ENCODE data around the gene GRM1.

GRM1 gene

DNA sequence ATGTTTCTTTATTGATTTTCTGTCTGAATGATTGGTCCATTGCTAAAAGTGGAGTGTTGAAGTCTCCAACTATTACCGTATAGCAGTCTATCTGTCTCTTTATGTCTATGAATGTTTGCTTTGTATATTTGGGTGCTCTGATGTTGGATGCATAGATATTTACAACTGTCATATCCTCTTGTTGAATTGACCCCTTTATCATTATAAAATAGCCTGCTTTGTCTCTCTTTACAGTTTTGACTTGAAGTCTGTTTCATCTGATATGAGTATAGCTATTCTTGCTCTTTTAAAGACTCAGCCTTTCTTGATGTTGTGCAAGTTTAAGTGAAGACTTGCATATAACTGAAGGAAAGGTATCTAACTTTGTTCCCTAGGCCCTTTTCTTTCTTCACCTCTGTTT lies 341.0 kb downstream of the GRM1 start:
- no peak for DNase-seq (ENCODE audit: low spot score)

DNA sequence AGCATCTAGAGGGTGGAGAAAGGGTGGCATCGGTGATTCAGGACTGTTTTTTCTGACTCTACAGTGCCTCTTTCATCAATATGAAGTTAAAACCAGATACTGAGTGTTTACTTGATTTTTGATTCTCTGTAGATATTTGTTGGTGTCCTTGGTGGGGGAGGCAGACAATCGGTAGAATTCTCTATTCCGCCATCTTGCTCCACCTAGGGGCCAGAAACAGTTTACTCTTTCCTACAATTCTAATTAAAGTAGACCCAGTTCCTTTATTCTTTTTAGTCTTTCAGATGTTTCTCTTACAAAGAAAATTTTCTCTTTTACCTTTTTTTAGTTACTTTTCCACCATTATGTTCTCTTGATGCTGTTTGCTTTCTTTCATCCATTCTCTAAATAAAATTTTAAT lies 352.6 kb downstream of the GRM1 start:
- no peak for DNase-seq (ENCODE audit: low spot score)

DNA sequence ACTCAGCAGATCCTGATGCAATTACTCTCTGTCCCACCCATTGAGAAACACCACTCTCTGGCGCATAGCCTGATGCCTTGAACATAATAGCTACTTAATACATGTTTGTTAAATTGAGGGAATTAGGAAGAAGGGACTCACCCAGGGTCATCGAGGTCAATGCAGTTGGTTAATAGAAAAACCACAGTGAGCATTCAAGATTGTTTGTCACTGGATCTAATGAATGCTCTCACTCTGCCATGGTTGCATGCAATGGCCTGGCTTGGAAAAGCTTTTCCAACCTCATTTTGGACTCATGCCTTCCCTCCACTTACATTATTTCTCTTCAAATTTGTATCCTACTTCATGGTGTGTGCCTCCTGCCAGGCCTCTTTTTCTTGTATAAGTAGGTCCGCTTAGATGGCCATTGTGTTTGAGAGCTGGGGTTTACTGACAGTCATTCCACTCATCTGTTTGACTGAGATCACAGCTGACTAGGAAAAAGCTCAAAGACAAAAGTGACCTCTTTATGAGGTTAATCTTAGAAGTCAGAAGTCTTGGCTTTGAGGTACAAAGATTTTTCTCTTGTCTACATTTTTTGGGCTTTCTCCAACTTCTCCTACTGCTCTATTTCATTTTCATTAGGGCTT lies 360.0 kb downstream of the GRM1 start:
- DNase-seq (ENCODE audit: low spot score): no peak

DNA sequence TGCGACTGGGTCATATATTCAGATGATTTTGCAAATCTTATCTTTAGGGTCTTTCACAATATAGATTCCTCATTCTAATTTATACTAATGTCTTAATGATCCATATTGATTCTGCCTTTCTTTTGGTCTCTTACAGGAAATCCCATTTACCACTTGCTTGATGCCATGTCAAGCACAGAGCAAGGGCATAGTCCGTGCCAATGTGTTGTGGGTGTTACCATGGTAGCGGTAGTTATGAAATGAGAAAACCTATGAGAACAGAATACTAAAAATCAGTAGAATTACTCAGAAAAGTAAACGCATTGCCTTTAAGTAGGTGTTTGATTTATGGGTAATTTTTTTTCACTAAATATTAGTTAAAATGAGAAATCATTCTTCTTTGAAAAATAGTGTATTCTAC lies 360.9 kb downstream of the GRM1 start:
- DNase-seq (ENCODE audit: low spot score): no peak

DNA sequence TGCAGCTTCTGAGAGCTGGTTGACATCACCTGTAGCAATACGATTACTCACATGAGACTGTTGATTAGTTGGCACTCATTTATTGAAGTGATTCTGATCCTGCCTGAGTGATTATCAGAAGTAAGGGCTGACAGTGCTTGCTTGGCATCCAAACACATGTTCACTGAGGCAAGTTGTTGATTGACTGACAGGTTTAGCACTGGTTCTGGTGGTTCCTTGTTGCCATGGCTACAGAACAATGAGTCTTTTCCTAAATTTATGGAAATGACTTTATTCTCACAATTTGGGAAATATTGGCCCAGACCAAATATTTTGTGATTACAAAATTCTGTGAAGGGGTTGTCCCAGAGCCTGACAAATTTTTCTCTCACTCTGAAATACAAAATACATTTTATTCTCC lies 368.8 kb downstream of the GRM1 start:
- no peak for DNase-seq (ENCODE audit: low spot score)

DNA sequence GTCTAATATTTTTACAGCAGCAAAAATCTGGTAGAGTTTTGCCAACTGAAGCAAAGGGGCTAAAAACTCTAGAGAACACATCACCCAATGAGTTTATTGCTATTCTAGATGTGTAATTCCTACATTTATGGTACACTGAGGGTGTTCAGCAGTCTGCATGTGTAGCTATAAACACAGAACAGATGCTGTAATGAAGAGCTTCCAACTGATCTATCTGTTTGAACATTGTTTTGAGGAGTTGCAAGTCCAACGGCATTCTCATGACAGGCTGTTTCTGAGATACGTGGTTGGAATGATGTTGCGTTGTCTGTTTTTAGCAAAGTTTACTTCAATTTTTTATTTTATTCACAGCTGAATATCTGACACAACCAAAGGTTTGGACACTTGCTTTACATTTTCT lies 373.6 kb downstream of the GRM1 start:
- DNase-seq (ENCODE audit: low spot score): no peak

DNA sequence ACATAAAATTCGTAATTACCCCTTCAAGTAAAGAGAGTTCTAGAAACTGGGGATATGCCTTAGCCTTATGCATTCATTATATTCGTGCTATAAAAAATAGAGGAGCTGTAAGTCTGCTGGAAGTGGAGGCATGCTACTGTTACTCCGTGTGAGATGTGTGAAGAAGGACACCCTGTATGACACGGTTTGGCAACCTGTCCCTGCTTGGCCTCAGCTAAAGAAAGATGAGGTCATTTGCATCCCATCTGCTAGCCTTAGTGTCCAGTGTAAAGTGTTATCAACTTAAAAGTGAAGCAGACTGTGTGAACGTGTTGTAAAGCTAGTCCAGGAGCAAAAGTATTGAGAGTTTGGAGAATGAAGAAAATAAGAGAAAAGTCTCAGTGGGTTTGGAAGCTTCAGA lies 379.7 kb downstream of the GRM1 start:
- peak; percentile 98 for DNase-seq (ENCODE audit: low spot score)

DNA sequence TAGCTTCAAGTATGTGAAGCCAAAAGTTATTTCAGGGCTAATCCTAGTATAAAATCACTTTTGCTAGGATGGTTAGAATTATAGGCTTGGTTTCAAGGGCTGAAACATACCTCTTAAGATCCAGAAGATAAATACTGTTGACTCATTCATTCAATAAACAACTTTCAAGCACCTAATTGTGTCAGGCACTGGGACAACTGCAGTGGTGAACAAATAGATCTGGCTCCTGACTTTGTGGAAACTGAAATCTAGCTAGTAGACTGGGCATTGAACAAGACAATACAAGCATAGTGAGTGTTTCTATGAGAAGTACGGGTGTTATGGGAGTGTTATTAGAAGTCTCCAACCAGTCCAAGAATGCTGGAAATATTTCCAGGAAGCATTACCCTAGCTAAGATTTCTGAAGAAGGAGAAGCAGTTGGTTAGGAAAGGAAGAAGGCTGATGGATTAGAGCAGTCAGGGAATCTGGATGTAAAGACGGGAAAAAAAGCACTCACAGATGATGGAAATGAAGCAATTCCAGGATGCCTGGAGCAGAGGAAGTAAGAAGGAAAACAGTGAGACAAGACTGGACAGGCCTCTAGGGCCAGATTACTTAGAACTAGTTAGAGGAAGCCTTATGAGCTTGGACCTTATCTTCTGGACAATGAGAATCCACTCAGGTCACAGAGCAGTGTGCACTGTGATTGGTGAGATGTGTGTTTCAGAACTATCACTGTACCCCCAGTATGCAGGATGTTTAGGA lies 382.2 kb downstream of the GRM1 start:
- DNase-seq (ENCODE audit: low spot score): no peak

DNA sequence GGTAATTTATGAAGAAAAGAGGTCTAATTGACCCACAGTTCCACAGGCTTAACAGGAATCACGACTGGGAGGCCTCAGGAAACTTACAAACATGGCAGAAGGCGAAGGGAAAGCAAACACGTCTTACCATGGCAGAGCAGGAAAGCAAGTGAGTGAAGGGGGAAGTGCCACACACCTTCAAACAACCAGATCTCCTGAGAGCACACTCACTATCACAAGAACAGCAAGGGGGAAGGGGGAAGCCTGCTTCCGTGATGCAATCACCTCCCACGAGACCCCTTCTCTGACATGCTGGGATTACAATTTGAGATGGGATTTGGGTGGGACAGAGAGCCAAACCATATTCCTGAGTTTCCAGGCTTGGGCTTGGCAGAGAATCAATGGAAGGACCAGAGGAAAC lies 390.7 kb downstream of the GRM1 start:
- no peak for DNase-seq (ENCODE audit: low spot score)

DNA sequence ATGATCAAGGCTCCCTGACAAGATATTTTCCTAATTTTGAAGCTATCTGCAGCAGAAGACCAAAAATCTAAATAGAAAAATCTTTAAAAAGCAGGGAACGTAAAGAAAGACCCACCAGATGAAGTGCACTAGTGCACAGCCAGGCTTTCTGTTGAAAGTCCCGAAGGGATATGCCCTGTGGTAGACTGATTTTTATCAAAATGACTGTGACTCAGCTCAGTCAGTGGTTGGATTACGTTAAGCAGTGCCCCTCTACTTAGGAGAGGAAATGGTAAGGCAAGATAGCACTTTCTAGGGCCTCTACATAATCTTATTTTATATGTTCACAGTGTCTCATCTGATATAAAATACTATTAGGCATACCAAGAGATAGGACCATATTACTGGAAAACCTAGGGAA lies 391.4 kb downstream of the GRM1 start:
- no peak for DNase-seq (ENCODE audit: low spot score)

DNA sequence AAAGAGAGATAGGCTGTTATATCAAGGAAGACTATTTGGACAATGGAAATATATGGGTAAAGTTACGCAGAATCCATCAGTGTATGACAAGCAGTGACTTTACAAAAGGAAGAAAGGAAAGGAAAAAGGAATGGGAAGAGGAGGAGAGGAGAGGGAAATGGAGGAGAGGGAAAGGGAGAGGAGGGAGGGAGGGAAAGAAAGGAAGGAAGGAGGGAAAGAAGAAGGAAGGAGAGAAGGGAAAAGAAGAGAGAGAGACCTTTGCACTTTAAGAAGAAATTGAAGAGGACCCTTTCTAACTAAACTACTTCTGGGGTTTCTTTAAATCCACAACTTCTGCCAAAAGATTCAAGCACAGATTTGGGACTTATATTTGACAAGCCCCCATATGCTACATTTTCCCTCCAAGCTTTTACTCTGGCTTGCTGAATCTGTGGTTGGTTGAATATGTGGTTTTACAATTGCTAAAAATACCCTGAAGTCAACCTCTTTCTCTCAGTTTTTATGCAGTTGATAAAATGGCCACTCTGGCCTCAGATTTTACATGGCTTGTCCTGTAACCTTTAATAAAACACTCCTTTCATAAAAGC lies 394.0 kb downstream of the GRM1 start:
- no peak for DNase-seq (ENCODE audit: low spot score)

DNA sequence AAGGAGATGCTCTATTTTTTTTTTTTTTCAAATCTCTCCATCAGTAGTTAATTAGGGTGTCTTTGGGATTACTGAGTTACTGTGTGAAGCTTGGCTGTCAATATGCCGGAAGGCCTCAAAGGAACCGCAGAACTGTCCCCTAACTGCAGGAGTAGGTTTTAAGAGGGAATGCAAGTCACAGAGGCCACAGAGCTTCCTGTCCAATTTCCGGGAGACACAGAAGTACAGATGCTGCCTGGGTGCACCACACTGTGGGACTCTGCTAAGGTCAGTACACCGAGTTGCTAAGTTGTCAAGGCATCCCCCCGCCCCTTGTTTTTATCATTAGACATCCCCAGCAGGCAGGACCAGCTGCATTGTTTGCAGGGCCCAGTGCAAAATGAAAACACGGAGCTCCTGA lies 394.6 kb downstream of the GRM1 start:
- no peak for DNase-seq (ENCODE audit: low spot score)

DNA sequence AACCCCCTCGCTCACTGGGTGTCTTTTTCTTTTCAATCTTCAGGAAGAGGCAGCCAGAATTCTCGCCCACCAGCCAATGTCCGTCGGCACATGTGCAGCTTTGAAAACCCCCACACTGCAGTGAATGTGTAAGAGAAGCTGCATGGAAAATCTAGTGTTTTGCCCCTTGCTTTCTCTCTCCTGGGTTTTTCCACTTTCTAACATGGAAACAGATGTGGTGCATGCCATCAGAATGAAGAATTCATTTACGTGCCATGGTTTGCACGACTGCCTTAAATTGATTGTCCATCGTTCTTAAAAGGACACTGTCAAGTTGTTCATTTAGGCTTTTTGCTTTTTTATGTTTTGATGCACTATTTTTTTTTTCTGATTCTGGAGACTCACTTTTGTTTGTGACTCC lies 397.7 kb downstream of the GRM1 start:
- no peak for DNase-seq (ENCODE audit: low spot score)

DNA sequence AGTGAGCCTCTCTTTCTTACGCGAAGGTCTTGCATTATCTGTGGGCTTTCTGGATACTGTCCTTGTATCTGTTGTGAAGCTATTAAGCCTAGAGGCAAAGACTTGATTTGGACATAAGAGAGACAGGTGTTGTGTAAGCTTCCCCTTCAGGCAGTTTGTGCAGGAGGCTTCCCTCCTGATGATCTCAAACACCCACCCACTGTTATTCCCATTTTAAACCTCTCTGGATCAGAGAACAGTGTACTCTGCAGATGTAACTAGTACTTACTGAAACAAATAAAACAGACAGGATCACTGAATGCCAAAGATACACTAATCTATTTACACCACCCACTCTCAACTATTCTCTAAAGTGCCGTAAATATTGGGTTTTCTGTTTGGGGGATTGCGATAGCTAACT lies 401.0 kb downstream of the GRM1 start:
- no peak for DNase-seq (ENCODE audit: low spot score)

DNA sequence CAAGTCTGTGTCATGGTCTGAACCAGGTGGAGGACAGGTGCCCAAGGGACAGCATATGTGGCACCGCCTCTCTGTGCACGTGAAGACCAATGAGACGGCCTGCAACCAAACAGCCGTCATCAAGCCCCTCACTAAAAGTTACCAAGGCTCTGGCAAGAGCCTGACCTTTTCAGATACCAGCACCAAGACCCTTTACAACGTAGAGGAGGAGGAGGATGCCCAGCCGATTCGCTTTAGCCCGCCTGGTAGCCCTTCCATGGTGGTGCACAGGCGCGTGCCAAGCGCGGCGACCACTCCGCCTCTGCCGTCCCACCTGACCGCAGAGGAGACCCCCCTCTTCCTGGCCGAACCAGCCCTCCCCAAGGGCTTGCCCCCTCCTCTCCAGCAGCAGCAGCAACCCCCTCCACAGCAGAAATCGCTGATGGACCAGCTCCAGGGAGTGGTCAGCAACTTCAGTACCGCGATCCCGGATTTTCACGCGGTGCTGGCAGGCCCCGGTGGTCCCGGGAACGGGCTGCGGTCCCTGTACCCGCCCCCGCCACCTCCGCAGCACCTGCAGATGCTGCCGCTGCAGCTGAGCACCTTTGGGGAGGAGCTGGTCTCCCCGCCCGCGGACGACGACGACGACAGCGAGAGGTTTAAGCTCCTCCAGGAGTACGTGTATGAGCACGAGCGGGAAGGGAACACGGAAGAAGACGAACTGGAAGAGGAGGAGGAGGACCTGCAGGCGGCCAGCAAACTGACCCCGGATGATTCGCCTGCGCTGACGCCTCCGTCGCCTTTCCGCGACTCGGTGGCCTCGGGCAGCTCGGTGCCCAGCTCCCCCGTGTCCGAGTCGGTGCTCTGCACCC lies 405.2 kb downstream of the GRM1 start:
- DNase-seq (ENCODE audit: low spot score): no peak

DNA sequence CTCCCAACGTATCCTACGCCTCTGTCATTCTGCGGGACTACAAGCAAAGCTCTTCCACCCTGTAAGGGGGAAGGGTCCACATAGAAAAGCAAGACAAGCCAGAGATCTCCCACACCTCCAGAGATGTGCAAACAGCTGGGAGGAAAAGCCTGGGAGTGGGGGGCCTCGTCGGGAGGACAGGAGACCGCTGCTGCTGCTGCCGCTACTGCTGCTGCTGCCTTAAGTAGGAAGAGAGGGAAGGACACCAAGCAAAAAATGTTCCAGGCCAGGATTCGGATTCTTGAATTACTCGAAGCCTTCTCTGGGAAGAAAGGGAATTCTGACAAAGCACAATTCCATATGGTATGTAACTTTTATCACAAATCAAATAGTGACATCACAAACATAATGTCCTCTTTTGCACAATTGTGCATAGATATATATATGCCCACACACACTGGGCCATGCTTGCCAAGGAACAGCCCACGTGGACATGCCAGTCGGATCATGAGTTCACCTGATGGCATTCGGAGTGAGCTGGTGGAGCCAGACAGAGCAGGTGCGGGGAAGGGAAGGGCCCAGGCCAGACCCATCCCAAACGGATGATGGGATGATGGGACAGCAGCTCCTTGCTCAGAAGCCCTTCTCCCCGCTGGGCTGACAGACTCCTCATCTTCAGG lies 406.0 kb downstream of the GRM1 start:
- DNase-seq (ENCODE audit: low spot score): no peak

DNA sequence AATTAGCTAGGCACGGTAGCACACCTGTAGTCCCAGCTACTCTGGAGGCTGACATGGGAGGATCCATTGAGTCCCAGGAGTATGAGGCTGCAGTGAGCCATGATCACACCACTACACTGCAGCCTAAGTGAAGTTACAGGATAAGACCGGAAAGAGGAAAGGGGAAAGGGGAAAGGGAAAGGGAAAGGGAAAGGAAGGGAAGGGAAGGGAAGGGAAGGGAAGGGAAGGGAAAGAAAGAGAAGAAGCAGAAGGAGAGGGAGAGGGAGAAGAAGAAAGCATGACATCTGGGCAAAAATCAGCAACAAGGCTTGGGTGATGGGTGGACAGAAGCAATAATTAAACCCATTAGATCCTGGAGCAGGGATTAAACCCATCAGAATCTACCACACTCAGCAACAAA lies 413.0 kb downstream of the GRM1 start:
- DNase-seq (ENCODE audit: low spot score): no peak

DNA sequence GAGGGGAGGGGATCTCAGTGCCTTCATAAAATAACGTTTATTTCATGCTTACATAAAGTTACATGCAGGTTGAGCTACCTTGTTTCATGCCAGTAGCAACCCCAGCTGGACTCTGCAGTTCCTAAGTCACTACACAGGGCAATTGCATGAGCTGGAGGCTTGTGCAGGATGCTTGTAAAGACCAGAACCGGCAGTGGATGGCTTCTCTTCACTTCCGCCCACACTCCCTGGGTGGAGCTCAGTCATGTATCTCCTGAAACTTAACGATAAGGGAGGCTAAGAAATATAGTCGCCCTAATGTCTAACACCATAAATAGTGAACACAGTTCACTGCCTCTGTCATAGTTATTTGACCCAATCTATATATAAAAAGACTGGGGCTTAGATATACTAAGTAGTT lies 415.3 kb downstream of the GRM1 start:
- no peak for DNase-seq (ENCODE audit: low spot score)

DNA sequence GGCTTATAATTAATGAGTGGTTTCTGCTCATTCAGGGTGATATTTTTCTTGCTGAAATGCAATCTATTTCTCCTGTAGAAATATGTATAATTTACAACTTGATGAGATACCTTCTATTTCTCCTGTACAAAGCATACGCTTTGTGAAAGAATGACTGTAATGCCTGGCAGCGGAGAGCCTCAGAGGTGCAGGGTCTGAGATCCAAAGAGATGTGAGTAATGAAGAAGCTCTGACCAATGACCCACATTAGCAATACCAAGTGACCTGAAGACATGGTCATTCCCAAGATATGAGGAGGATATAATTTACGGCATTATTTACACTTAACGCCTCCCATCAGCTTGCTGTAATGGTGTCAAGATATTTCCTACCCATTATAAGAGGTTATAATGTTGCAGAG lies 416.4 kb downstream of the GRM1 start:
- no peak for DNase-seq (ENCODE audit: low spot score)

DNA sequence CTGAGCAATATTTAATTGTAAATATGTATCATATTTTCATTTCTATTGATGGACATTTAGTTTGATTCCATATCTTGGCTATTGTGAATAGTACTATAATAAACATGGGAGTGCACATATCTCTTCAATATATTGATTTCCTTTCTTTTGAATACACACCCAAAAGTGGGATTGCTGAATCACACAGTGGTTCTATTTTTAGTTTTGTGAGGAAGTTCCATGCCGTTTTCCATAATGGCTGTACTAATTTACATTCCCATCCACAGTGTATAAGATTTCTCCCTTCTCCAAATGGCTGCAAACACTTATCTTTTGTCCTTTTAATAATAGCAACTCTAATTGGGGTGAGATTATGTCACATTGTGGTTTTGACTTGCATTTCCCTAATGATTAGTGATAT lies 428.0 kb downstream of the GRM1 start:
- no peak for DNase-seq (ENCODE audit: low spot score)

DNA sequence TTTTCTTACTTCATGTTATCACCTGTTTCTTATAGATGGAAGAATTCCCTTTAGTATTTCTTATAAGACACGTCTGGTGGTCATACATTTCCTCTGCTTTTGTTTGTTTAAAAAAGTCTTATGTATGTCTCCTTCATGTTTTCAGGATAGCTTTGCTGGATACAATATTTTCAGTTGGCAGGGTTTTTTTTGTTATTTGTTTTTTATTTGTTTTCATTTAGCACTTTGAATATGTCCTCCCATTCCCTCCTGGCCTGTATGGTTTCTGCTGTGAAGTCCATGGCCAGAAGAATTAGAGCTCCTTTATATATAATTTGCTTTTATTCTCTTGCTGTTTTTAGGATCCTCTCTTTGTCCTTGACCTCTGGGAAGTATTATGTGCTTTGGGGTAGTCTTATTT lies 432.1 kb downstream of the GRM1 start:
- no peak for DNase-seq (ENCODE audit: low spot score)

DNA sequence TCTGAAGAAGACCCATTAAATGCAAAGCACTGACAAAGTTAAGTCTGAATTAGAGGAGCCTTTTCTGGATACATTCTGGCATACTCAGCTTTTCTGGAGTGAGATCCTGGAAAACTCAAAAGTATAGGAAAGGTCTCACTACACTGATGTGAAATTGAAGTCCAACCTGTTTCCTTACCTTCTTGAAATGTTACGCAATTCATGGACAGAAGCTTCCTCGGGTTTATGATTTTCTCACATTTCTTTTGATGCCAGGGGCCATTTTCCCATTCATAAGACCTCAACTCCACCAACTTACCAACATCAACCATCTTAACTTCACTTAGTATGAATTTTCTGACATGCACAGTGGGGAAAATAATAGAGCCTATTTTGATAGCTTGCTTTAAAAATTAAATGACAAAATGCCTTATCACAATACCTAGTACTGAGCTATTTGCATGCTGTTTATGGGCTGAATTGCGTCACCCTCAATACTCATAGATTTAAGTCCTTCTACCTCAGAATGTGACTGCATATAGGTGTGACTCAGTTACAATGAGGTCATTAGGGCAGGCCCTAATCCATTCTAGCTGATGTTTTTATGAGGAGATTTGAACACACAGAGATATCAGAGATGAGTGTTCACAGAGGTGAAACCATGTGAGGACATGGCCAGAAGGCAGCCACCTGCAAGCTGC lies 441.4 kb downstream of the GRM1 start:
- DNase-seq (ENCODE audit: low spot score): no peak
